ENCODE results near the gene DPP6.
"Not testable (repeated sequence)": the region's sequence is repeated elsewhere in the genome, so short reads cannot be mapped to it uniquely, and the experiment has no call there.

Gene DPP6

DNA sequence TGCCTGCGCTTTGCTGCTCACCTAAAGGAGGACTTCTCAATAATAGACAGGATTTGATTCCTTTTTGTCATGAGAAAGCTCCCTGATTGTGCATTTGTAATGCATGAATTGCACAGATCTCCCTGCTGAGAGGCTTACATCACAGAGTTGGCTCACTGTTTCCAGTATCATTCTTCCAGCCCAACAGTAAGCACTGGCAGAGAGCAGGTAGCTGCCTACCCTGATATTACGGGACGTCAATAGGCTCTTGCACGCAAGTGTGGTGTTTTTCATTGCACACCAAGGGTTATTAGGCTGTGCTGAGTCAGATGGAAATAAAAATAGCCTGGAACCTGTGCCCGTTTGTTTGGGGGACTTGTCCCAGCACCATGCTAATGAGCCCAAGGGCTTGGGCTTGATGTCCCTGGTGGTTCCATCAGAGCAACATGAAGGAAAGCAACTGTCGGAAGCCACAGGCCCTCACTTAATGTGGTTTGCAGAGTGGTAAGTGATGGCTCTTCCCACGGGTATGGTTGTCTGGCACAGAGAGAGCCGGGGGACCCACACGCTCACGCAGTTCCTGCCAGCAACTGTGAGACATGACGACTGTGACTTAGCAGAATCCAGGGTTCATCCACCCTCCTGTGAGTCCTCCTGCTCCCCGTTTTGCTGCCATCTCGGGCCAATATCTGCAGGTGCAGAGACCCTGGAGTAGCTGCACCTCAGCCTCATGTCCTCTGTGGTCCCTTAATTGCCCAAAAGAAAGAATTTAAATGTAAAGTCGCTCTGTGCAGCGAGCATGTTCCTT is 20.4 kb downstream of the DPP6 start:
- DNase-seq (ENCODE audit: low read depth) = not testable (repeated sequence)

GRCh38 chr7:154078523-154078922 is 26.3 kb downstream of the DPP6 start:
- not testable (repeated sequence) for DNase-seq (ENCODE audit: low read depth)

DNA sequence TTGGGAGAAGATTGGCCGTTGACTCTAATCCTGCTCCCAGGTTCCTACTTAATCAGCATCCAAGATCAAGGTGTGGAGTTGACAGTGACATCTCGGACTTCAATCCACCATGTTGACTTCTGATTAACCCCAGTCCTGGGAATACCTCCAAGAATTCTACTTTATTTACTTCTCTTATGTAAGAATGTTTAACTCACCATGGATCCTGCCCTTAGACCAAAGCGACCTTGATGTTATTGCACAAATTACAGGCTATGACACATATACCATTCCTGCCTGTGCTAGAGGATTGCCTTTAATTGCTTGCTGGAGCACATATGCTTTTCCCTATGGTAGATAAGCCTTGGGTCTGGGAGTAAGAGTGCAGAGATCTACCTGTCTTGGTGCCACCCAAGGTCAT is 28.1 kb downstream of the DPP6 start:
- not testable (repeated sequence) for DNase-seq (ENCODE audit: low read depth)

DNA sequence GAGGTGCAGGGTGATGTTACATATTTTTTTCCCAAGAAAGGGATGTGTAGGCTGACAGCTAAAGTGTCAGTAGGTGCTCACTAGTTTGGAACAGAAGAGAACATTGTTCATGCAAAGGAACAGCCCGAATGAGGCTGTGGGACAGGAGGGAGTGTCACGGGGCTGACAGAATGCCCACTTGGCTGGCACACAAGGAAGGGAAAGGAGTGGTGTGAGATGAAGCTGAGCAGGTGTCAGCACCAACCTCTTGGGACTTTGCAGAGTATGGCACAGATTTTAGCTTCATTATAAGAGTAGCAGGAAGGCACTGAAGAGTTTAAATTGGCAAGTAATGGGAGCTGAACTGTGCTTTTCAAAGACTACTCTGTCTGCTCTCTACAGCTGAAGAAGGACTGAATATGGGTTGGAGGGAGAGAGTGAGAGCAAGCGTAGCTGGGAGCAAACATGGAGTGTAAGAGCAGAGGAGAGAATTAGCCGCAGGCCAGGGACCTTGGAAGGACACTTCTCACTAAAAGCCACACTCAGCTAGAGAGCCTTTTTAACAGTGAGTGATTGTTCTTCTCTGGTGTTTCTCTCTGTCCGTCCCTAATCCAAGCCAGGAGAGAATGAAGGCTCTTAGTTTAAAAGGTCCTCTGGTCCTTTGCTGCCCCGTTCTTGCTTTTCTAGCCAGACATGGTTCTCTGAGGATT is 35.0 kb downstream of the DPP6 start:
- DNase-seq (ENCODE audit: low read depth) = not testable (repeated sequence)

- DNase-seq (ENCODE audit: low read depth) = not testable (repeated sequence)
Observed at GRCh38 chr7:154092093-154092492, 39.9 kb downstream of the DPP6 start.

DNA sequence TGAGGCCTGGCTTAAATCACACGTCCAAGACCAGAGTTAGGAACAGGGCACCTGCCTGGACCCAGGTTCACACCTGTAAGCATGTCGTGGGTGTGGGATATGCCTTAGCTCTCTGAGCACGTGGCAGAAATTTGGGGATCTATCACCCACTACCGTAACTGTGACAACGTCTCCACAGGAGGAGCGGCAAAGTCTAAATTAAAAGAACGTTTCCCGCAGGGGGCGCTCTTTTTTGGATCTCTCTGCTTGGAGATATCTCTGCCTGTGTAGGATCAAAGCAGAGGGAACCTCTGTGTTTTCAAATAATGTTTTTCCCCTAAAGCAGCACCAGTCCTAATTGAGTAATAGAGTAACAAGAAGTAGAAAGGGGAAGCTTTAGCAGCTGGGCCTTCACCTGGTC is 43.0 kb downstream of the DPP6 start:
- DNase-seq (ENCODE audit: low read depth) = not testable (repeated sequence)

DNA sequence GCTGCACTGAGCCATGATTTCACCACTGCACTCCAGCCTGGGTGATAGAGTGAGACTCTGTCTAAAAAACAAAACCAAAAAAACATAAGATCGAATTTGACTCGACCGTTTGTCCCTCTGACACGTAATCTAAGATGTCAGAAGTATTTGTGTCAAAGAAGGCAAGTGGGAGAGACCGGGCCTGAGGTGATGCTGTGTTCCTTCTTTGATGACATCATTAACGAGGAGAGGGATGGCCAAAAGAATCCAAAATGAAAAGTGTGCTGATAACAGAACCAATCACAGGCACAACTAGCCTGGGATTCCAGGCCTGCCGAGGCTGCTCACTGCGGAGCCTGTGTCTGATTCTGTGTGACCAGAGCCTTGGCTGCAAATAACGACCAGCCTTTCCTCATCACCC is 52.9 kb downstream of the DPP6 start:
- not testable (repeated sequence) for DNase-seq (ENCODE audit: low read depth)

- not testable (repeated sequence) for DNase-seq (ENCODE audit: low read depth)
Observed at GRCh38 chr7:154109615-154110014, 57.4 kb downstream of the DPP6 start.

DNA sequence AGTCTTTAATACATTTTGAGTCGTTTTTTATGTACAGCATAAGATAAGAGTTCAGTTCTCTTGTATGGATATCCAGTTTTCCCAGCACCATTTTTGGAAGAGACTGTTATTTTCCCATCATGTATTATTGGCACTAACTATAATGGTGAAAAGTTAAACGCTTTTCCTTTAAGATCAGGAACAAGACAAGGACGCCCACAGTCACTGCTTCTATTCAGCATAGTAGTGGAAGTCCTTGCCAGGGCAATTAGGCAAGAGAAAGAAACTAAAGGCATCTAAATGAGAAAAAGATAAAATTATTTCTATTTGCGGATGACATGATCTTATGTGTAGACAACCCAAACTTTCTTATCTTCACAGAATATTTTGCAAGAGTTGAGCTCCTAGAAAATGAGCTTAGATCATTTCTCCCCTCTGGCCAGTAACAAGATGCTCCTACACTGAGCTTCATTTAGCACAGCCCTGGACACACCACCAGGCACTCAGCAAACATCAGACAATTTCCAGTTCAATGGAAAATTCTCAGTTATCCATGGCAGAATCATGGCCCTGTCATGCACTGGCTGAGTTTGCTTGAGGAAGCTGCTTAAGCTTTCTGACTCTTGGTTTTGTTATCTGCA is 61.6 kb downstream of the DPP6 start:
- not testable (repeated sequence) for DNase-seq (ENCODE audit: low read depth)

DNA sequence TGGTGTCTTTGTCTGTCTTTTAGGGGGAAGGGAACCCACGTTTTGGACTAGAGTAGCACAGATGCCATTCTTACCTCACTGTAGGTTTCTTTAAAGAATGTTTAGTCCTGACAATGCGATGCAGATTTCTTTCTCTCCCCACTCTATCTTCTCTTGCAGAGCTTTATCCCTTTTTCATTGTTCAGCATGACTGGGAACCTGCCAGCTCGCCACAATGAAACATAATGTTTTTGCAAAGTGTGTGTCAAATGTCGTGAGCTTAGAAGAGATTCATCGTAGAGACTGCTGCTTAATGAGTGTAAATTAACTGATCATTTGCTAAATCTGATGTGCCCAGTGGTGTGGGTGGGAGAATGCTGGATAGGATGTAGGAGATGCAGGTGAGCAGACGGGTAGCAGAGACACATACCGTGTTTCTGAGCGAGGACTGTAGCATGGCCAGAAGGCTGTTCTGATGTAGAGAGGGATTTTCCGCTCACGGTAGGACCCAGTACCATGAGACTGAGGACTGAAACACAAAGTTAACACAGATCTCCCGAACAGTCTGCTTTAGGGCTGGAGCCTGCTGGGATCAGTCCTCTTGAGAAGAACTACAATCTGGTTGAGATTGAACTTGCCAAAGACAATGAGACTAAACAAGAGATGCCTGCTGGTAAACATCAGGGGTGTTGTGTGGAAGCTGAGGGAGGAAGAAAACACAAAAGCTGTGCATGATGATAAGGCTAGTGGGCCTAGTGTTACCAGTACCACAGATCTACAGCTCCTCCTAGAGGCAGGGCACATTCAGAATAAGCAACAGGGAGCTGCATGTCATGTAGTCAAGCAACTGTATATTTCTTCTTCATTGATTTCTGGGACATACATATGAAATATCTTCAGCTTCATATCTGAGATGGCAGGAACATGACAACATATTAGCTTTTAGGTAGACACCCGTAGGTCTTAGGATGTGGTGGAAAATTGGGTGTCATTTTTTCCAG is 65.5 kb downstream of the DPP6 start:
- DNase-seq (ENCODE audit: low read depth) = not testable (repeated sequence)

DNA sequence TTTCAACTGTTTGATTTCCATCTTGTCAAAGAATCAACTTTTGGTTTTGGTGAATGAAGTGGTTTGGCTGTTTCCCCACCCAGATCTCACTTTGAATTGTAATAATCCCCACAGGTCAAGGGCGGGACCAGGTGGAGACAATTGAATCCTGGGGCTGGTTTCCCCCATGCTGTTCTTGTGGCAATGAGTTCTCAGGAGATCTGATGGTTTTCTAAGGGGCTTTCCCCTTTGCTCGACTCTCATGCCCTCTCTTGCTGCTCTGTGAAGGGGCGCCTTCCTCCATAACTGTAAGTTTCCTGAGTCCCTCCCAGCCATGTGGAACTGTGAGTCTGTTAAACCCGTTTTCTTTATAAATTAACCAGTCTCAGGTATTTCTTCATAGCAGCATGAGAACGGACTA is 68.6 kb downstream of the DPP6 start:
- not testable (repeated sequence) for DNase-seq (ENCODE audit: low read depth)

- DNase-seq (ENCODE audit: low read depth) = not testable (repeated sequence)
Observed at GRCh38 chr7:154122720-154123119, 70.5 kb downstream of the DPP6 start.

DNA sequence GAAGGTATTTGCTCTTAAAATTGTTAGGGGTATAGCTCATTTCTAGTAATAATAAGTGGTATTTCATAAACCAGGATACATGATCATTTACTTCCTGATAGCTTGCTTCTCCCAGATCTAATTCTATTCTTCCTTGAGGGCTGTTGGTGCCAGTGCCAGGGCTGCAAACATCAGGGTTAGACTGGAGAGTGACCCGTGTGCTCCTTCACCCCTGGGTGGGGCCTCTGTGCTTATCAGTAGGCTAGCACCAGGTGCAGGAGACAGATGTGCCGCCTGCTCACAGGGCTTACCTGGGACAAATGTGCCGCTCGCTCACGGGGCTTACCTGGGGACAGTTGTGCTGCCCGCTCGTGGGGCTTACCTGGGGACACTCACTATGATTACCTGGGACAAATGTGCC is 71.2 kb downstream of the DPP6 start:
- DNase-seq (ENCODE audit: low read depth) = not testable (repeated sequence)

DNA sequence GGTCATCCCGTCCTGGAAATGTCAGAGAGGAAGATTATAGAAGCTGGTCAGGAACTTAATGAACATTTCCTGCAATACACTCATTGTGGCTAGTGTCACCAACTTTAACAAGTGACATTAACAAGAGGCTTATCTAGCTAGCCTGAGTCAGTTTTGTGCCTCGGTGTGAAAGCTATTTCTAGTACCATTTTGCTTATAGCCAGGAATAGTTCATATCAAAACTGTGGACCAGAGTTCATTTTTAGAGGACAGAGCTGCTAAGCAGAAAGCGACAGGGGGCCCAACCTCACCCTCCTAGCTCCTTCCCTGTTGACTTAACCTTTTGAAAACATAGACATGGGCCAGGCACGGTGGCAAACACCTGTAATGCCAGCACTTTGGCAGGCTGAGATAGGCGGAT is 76.9 kb downstream of the DPP6 start:
- DNase-seq (ENCODE audit: low read depth) = not testable (repeated sequence)

- DNase-seq (ENCODE audit: low read depth) = not testable (repeated sequence)
Observed at GRCh38 chr7:154132617-154133016, 80.4 kb downstream of the DPP6 start.

GRCh38 chr7:154133703-154134277 is 81.6 kb downstream of the DPP6 start:
- not testable (repeated sequence) for DNase-seq (ENCODE audit: low read depth)

DNA sequence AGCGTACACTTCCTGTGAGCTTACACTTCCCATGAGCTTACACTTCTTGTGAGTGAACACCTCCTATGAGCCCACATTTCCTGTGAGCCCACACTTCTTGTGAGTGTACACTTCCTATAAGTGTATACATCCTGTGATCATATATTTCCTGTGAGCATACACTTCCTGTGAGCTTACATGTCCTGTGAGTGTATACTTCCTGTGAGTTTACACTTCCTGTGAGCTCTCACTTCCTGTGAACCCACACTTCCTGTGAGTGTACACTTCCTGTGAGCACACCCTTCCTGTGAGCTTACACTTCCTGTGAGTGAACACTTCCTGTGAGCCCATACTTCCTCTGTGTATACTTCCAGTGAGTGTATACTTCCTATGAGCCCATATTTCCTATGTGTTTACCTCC is 82.5 kb downstream of the DPP6 start:
- not testable (repeated sequence) for DNase-seq (ENCODE audit: low read depth)

DNA sequence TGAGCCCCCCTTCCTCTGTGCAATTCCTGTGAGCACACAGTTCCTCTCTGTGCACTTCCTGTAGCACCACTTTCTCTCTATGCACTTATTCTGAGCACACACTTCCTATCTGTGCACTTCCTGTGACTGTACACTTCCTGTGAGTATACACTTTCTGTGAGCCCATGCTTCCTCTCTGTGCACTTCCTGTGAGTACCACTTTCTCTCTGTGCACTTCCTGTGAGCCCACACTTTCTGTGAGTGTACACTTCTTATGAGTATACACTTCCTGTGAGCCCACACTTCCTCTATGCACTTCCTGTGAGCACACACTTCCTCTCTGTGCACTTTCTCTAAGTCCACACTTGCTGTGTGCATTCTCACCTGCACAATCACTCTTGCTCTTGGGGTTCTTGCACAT is 83.4 kb downstream of the DPP6 start:
- not testable (repeated sequence) for DNase-seq (ENCODE audit: low read depth)

DNA sequence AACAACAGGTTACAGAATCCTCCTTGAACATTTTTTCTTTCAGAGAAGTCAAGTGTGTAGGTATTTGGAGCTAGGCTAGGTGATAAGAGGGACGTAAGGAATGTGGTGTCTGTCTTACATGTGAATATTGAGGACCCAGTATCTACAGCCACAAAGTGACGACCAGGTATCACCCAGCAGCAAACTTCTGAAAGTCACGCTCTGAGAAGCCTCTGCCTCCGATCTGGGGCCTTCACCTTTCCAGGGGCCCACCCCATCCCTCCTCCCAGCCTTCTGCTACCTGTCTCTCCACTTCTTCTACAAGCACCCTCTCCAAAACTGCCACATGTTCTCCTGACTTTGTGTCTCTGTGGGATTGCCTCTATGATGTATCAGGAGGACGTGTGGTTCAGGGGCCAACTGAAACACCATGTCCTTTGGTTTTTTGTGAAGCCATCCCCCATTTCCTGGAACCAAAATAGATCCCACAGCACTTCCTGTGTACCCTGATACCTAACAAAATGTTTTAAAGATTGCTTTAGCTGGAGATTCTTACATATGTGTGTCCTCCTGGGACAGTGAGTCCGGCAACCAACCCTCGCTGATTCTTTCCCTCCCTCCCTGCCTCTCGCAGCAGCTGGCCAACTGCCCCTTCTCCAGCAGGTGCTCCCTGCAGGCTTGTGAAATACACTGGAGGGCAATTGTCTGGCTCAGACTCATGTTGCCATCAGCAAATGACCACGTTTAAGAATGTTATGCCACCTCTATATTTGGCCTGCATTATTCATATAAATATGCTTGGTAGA is 93.9 kb downstream of the DPP6 start:
- DNase-seq (ENCODE audit: low read depth) = not testable (repeated sequence)

GRCh38 chr7:154146707-154147038 is 94.5 kb downstream of the DPP6 start:
- not testable (repeated sequence) for DNase-seq (ENCODE audit: low read depth)

Data from activated T-helper 9 cell treated with anti-CD3 and anti-CD28 coated beads, Interleukin-2, amount 50 U/mL, for 16 hours (primary cell).